A172 (cell line): ENCODE results near the gene ZFAND2B. TPM values are rescaled to one million over a fixed set of nuclear protein-coding genes. Genes with fewer than 3 reads are reported as not detected.

Experiments used
- DNase-seq: peaks from one replicate; pipeline ENCODE4 v3.0.0-alpha.2; 2015; ENCODE audit warnings: low spot score
- total RNA-seq: library from RNA; depleted of rRNA; stranded (reverse); fragments of >200 nt; shearing (Covaris generic); gene quantifications from 2 replicates; pipeline ENCODE4 v1.2.3, GENCODE V29; 2014; rRNA removed

Gene ZFAND2B
- total RNA-seq, result 44.1 and 57.6 TPM in 2 replicates

DNA sequence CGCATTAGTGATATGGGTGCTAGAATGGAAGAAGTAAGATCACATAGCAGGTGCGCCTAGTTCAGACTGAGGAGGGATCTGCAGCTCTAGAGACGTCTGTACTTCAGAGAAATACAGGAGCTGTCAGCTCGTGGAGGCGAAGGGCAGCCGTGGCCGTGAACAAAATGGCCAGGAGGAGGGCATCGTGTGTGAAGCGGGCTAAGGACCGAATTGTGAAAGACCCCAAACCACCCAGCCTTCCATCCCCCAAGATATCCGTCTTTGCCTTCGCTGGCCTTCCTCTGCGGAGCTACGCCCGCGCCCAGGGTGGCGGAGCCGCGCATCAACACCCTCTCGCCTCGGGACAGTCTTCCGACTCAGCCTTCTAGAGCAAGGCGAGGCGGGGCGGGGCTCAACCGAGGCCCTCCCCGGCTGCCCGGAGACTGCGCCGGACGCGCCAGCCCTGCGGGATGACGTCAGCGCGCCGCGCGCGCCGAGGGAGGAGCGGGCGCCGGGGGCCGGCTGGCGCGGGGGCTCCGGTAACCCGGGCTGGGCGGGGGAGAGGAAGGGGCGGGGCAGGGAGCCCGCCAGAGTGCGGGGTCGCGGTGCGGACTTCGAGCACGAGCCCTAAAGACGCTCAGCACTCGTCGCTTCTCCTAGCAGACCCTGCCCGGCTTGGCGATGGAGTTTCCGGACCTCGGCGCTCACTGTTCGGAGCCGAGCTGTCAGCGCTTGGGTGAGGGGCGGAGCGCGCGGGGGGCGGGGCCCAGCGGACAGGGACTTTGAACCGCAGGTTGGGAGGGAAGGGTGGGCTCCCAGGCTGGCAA is at the start of gene ZFAND2B:
ZFAND2B (plus strand) TSS at position 455 of the 806 bp plus-strand sequence; CDS start at position 661, 206 bp downstream.
- peak; percentile 86 for DNase-seq

- DNase-seq, result no peak
Measured at GRCh38 chr2:219157396-219157795, 49.2 kb upstream of the ZFAND2B start.

- DNase-seq, result no peak
Measured at GRCh38 chr2:219158025-219158424, 48.6 kb upstream of the ZFAND2B start.

GRCh38 chr2:219158586-219158985 is 48.0 kb upstream of the ZFAND2B start:
- DNase-seq, result no peak

DNA sequence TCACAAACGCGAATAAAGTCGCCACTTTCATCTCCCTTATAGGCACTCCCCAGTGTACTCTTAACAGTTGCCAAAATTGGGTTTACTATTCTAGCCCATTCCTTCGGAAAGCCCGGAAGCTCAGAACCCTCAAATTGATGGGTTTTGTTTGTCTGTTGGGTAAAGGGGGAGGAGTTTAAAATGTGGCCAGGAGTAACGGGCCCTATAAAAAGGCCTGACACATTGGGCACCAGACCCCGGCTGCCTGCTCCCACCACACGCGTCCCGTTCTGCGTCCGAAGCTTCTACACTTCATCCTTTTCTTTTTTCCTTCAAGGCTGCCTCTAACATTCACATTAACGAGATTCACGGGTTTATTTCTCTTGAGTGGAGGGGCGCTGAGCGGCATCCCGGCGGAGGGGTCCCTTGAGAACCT is 46.8 kb upstream of the ZFAND2B start:
- DNase-seq, result no peak

GRCh38 chr2:219160186-219161017 is 46.2 kb upstream of the ZFAND2B start, which contains the start of gene NHEJ1:
TSS of gene NHEJ1 (minus strand) at chr2:219160815. CDS start at chr2:219158362, 2,453 bp downstream.
- peak; percentile 92 for DNase-seq

- no peak for DNase-seq
Measured at GRCh38 chr2:219161097-219161496, 45.5 kb upstream of the ZFAND2B start.

- no peak for DNase-seq
Measured at GRCh38 chr2:219163156-219163555, 43.4 kb upstream of the ZFAND2B start.

DNA sequence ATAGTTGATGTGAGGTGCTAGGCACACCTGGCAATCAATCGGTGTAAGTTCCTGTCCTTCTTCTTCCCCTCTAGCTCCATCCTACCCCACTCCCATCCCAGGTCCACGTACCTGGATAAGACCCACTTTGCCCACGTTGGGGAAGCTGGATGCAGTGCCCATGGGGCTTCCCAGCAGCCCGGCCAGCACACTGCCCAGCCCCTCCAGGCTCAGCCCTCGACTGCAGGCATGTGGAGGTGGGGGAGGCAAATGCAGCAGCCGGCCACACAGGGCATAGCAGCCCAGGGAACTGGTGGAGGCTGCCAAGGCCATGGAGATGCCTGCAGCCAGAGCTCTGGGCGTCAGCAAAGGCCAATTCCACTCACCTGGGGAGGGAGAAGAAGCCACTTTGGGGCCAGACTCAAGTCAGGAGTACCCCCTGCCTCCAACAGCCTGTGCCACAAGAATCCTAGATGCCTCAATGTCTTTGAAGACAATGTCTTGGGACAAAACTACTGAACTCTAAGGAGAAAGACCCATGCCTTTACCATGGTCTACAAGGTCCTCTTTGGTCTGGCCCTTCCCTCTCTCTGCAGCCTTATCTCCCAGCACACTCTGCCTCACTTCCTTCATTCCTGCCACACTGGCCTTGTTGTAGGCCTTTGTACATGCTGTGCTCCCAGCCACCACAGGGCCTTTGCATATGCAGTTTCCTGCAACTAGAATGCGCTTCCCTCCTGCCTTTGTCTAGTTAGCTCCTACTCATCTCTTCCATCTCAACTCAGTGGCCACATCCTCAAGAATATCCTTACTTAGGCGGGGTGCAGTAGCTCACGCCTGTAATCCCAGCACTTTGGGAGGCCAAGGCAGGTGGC is 41.3 kb upstream of the ZFAND2B start:
- no peak for DNase-seq

- DNase-seq, result no peak
Measured at GRCh38 chr2:219167997-219168396, 38.6 kb upstream of the ZFAND2B start.

DNA sequence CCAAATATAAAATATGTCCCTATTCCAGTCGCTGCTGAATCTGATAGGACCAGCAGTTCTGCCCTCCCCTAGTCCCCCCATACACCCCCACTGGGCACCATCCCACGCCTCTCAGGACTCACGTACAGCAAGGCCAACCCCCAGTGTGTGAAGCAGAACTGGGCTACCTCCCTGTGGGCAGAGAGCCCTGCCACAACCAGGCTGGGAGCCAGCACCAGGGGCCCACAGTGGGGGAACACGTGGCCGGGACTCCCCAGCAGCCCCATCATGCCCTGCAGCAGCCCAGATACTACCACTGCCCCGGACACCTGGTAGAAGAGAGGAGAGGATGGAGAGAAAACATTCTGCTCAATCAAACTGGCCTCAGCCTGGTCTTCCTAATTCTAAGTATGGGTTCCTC is 38.1 kb upstream of the ZFAND2B start:
- DNase-seq, result no peak

- no peak for DNase-seq
Measured at GRCh38 chr2:219168932-219169331, 37.6 kb upstream of the ZFAND2B start.

DNA sequence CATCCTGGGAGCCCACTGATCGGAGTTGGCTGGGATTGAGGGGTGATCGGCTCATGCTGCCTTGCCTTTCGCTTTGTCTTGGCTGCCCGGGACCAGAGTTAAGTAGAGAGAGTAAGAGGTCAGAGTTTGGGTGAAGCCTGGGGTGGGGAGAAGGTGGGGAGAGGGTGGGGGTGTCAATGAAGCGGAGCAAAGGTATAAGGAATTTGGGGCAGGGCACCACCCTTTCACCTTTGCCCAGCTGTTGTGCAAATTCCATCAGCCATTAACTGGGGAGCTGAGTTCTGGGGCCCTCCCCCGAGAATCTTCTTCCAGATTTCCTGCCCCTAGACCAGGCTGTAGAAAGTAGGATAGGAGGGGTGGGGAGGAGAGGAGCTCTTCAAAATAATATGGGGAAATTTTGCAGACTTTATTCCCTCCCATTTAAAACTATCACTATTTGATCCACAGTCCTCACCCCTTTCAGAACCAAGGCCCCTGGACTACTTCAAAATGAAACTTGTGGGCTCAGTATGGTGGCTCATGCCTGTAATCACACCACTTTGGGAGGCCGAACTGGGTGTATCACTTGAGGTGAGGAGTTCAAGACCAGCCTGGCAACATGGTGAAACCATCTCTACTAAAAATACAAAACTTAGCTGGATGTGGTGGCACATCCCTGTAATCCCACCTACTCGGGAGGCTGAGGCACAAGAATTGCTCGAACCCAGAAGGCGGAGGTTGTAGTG is 36.5 kb upstream of the ZFAND2B start, which contains the start of gene SLC23A3:
SLC23A3 (minus strand) TSS at position 100 of the 725 bp plus-strand sequence; CDS start at position 55, 45 bp downstream.
- no peak for DNase-seq

GRCh38 chr2:219171231-219171651 is 35.3 kb upstream of the ZFAND2B start:
- peak; percentile 75 for DNase-seq

- DNase-seq, result no peak
Measured at GRCh38 chr2:219172231-219173154, 34.1 kb upstream of the ZFAND2B start.

DNA sequence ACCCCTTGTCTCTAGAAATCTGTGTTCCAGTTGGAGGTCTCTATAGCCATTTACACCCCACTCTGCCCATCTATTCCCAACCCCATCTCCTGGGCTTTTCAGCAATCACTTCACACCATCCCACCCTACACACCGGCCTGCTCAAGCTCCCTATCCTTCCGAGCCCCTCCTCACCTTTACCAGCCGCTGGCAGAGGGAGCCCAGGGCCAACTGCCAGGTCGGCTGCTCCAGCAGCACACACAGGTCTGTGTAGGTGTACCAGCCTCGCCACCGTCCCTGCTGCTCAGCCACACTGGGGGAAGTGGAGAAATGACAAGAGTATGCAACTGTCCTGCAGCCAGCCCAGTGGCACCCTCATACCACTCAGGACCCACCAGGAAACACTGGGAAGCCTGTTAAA is 33.4 kb upstream of the ZFAND2B start:
- no peak for DNase-seq

DNA sequence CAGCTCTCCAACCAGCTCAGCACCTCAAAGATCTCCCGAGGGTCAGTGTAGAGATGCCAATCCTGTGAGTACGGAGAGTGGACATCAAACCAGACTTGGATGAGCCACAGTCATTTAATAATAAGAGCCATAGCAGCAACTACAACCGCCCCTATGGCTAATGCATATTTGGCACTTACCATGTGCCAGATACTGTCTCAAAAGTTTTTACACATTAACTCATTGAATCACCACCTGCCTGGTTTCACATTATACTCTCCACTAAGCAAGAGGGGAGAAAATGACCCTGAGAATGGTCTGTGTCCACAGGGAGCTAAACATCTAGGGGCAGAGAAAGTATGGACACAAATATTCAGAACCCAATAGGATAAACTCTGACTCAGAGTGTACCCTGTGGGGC is 32.4 kb upstream of the ZFAND2B start:
- no peak for DNase-seq

GRCh38 chr2:219174801-219175200 is 31.8 kb upstream of the ZFAND2B start:
- DNase-seq, result no peak

DNA sequence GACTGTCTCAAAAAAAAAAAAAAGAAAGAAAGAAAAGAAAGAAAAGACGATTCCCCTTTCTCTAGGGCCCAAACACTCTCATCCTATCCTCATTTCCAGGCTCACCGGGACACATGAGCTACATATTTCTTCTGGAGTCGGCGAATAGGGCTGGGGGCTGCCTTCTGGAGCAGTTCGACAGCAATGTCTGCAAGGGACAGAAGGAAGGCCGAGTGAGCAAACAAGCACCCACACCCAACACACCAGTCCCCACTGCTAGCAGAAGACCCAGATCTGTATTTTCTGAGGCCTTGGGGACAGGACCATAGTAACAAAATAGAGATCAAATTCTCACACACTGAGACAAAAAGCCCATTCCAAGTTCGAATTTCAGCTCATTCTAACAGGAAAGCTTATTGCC is 31.1 kb upstream of the ZFAND2B start:
- DNase-seq, result no peak
